ENCODE measurements around the gene TARS1. TPM values are rescaled to one million over a fixed set of nuclear protein-coding genes. Genes with fewer than 3 reads are reported as not detected.
"Not testable (repeated sequence)": the region's sequence is repeated elsewhere in the genome, so short reads cannot be mapped to it uniquely, and the experiment has no call there.

TARS1 gene
- total RNA-seq, 1 experiment from 2014 or later = 324 TPM

GRCh38 chr5:33432656-33433055 lies 8.1 kb upstream of the TARS1 start:
- no TSS peak for BruUV-seq (replicated peaks)
- no peak for DNase-seq (ENCODE audit: low spot score)
- POLR2A ChIA-PET (ENCODE audit: low non-redundant PET) = no interaction called here
- H3K27ac ChIP-seq (ENCODE audit: low read depth, low read length, poor library complexity, severe bottlenecking) = no peak overlapping the region
- H3K9me3 ChIP-seq (ENCODE audit: low read depth, low read length, poor library complexity, severe bottlenecking) = no peaks in the 10 kb centered on the region
- CTCF ChIA-PET = no interaction called here
- no peak overlapping the region for H3K4me3 ChIP-seq (ENCODE audit: low read depth, low read length, poor library complexity, severe bottlenecking)
- H3K36me3 ChIP-seq (ENCODE audit: insufficient read depth, low read length, poor library complexity, severe bottlenecking) = no peaks in the 10 kb centered on the region
- no peak for TF ChIP-seq EZH2 (IDR thresholded peaks at IDR 0.05; ENCODE audit: borderline replicate concordance, low read depth, low read length, poor library complexity, severe bottlenecking)
- no peak for TF ChIP-seq CTCF (conservative IDR thresholded peaks at IDR 0.05; ENCODE audit: low read depth, low read length)
- H3K27me3 ChIP-seq (replicated peaks; ENCODE audit: insufficient read depth, low read depth, low read length, poor library complexity) = no peaks in the 10 kb centered on the region
- H3K4me1 ChIP-seq (ENCODE audit: insufficient read depth, low read length, poor library complexity, severe bottlenecking) = no peaks in the 10 kb centered on the region
- intact Hi-C loops (cut with micrococcal nuclease; ENCODE audit: unreplicated experiment) = no loop called here

GRCh38 chr5:33433303-33434240 lies 7.2 kb upstream of the TARS1 start:
- DNase-seq (ENCODE audit: low spot score) = no peak
- BruUV-seq (replicated peaks) = no TSS peak
- no peak for TF ChIP-seq CTCF (conservative IDR thresholded peaks at IDR 0.05; ENCODE audit: low read depth, low read length)
- TF ChIP-seq EZH2 (IDR thresholded peaks at IDR 0.05; ENCODE audit: borderline replicate concordance, low read depth, low read length, poor library complexity, severe bottlenecking) = no peak
- Histone ChIP-seq H3K9me3 (ENCODE audit: low read depth, low read length, poor library complexity, severe bottlenecking) (no peaks in the 10 kb centered on the region), H3K27me3 (replicated peaks; ENCODE audit: insufficient read depth, low read depth, low read length, poor library complexity) (no peaks in the 10 kb centered on the region), H3K4me3 (ENCODE audit: low read depth, low read length, poor library complexity, severe bottlenecking) (no peak overlapping the region), H3K4me1 (ENCODE audit: insufficient read depth, low read length, poor library complexity, severe bottlenecking) (no peaks in the 10 kb centered on the region), H3K36me3 (ENCODE audit: insufficient read depth, low read length, poor library complexity, severe bottlenecking) (no peaks in the 10 kb centered on the region), H3K27ac (ENCODE audit: low read depth, low read length, poor library complexity, severe bottlenecking) (no peak overlapping the region)
- intact Hi-C loops (cut with micrococcal nuclease; ENCODE audit: unreplicated experiment) = no loop called here
- POLR2A ChIA-PET (ENCODE audit: low non-redundant PET) = no interaction called here
- CTCF ChIA-PET = interaction anchor here (1.1 kb wide), 1 partner anchor 536 kb away, joined by 3 read pairs; no protein-coding TSS in a partner anchor

- H3K27me3 ChIP-seq (replicated peaks; ENCODE audit: insufficient read depth, low read depth, low read length, poor library complexity); H3K36me3 ChIP-seq (ENCODE audit: insufficient read depth, low read length, poor library complexity, severe bottlenecking); H3K4me1 ChIP-seq (ENCODE audit: insufficient read depth, low read length, poor library complexity, severe bottlenecking); BruUV-seq (replicated peaks); H3K27ac ChIP-seq (ENCODE audit: low read depth, low read length, poor library complexity, severe bottlenecking); H3K9me3 ChIP-seq (ENCODE audit: low read depth, low read length, poor library complexity, severe bottlenecking); H3K4me3 ChIP-seq (ENCODE audit: low read depth, low read length, poor library complexity, severe bottlenecking); POLR2A ChIA-PET (ENCODE audit: low non-redundant PET): not testable (repeated sequence)
- peak; percentile 76 for TF ChIP-seq CTCF (conservative IDR thresholded peaks at IDR 0.05; ENCODE audit: low read depth, low read length)
- CTCF ChIA-PET = interaction anchor here (0.6 to 1.5 kb wide), 6 partner anchors 9 to 1286 kb away, joined by 3 to 17 read pairs (median 4); partner anchors contain the start of gene RXFP3
- DNase-seq (ENCODE audit: low spot score) = peak; percentile 83
- intact Hi-C loops (cut with micrococcal nuclease; ENCODE audit: unreplicated experiment) = loop anchor here (1.0 to 5.0 kb wide), 3 partner anchors 499 to 1031 kb away; no protein-coding TSS in a partner anchor
Observed at GRCh38 chr5:33435893-33436490, 4.8 kb upstream of the TARS1 start.

Measured in A673 (cell line).